Activated T-helper 1 cell treated with anti-CD3 and anti-CD28 coated beads, Interleukin-2, amount 50 U/mL, for 16 hours (primary cell): Measurements from ENCODE around the gene NPEPL1.

Experiments used
- DNase-seq, 2 donors: peaks; one replicate each; pipeline ENCODE4 v3.0.0-alpha.2; 2020; ENCODE audit warnings: low read depth in 1 of 2, low spot score in 1 of 2

The NPEPL1 gene

GRCh38 chr20:58657986-58658385, 34.6 kb upstream of the NPEPL1 start:
- DNase-seq: no peak

GRCh38 chr20:58658760-58659159, 33.8 kb upstream of the NPEPL1 start:
- no peak for DNase-seq

GRCh38 chr20:58659841-58660240, 32.8 kb upstream of the NPEPL1 start:
- DNase-seq: no peak

- peak; percentile 11 to 15 for DNase-seq
These were observed 31.6 kb upstream of the NPEPL1 start for GRCh38 chr20:58660855-58661597.

GRCh38 chr20:58661598-58662473, 30.8 kb upstream of the NPEPL1 start:
- DNase-seq: no peak

GRCh38 chr20:58664331-58664730, 28.3 kb upstream of the NPEPL1 start:
- no peak for DNase-seq

GRCh38 chr20:58664883-58665282, 27.7 kb upstream of the NPEPL1 start:
- DNase-seq: no peak

GRCh38 chr20:58665606-58666005, 27.0 kb upstream of the NPEPL1 start:
- DNase-seq: no peak

- DNase-seq: no peak
These were observed 25.9 kb upstream of the NPEPL1 start for GRCh38 chr20:58666702-58667101.

GRCh38 chr20:58667975-58668374, 24.6 kb upstream of the NPEPL1 start:
- DNase-seq: no peak

- DNase-seq: no peak
These were observed 23.7 kb upstream of the NPEPL1 start for GRCh38 chr20:58668901-58669286.

GRCh38 chr20:58669287-58670006, 23.2 kb upstream of the NPEPL1 start:
- DNase-seq: no peak

- no peak for DNase-seq
These were observed 22.5 kb upstream of the NPEPL1 start for GRCh38 chr20:58670102-58670501.

GRCh38 chr20:58670659-58671058, 21.9 kb upstream of the NPEPL1 start:
- no peak for DNase-seq

- DNase-seq: no peak
These were observed 19.5 kb upstream of the NPEPL1 start for GRCh38 chr20:58673119-58673518.

- DNase-seq: no peak
These were observed 17.4 kb upstream of the NPEPL1 start for GRCh38 chr20:58675146-58675584.

GRCh38 chr20:58675641-58676040, 17.0 kb upstream of the NPEPL1 start:
- no peak for DNase-seq

- no peak for DNase-seq
These were observed 16.4 kb upstream of the NPEPL1 start for GRCh38 chr20:58676161-58676560.

GRCh38 chr20:58677079-58677604, 15.5 kb upstream of the NPEPL1 start:
- no peak for DNase-seq

- no peak for DNase-seq
These were observed 14.8 kb upstream of the NPEPL1 start for GRCh38 chr20:58677808-58678207.

- no peak for DNase-seq
These were observed 13.8 kb upstream of the NPEPL1 start for GRCh38 chr20:58678806-58679205.
